ENCODE measurements around the gene AGAP2. TPM values are rescaled to one million over a fixed set of nuclear protein-coding genes. Genes with fewer than 3 reads are reported as not detected.

AGAP2 gene
- total RNA-seq, 1 experiment from 2014 or later, result 0.57 TPM

- Mint-ChIP-seq H3K36me3 (ENCODE audit: insufficient read depth, unreplicated experiment) (peaks cover 45% of the 10 kb centered on the region), H3K27ac (ENCODE audit: unreplicated experiment) (peak within 1 kb of the TSS; percentile 93), H3K4me1 (ENCODE audit: low read depth, unreplicated experiment) (peaks cover 10% of the 10 kb centered on the region), H3K9me3 (ENCODE audit: low read depth, unreplicated experiment) (no peaks in the 10 kb centered on the region), H3K27me3 (ENCODE audit: unreplicated experiment) (peaks cover 3% of the 10 kb centered on the region), H3K4me3 (ENCODE audit: low read depth, unreplicated experiment) (peak within 1 kb of the TSS; percentile 84)
- CTCF ChIA-PET, result interaction anchor here (0.8 to 1.0 kb wide), 3 partner anchors 11 to 15 kb away, joined by 3 to 6 read pairs (median 3); partner anchors contain the start of gene TSFM
- intact Hi-C loops (cut with micrococcal nuclease; ENCODE audit: unreplicated experiment), result no loop called here
- peak; percentile 95 for DNase-seq
- TF ChIP-seq CTCF (IDR thresholded peaks at IDR 0.05; ENCODE audit: unreplicated experiment), result no peak
- no TSS peak for BruUV-seq (replicated peaks)
These were observed 33.4 kb upstream of the AGAP2 start, which contains the start of gene METTL1 for GRCh38 chr12:57771873-57772428. METTL1 (minus strand) TSS chr12:57772105; CDS start chr12:57772083, 22 bp downstream.

GRCh38 chr12:57771236-57771872 lies 32.8 kb upstream of the AGAP2 start:
- Mint-ChIP-seq H3K4me3 (ENCODE audit: low read depth, unreplicated experiment) (peak overlapping the region; percentile 84), H3K27ac (ENCODE audit: unreplicated experiment) (peak overlapping the region; percentile 93), H3K36me3 (ENCODE audit: insufficient read depth, unreplicated experiment) (peaks cover 51% of the 10 kb centered on the region), H3K4me1 (ENCODE audit: low read depth, unreplicated experiment) (peaks cover 16% of the 10 kb centered on the region), H3K9me3 (ENCODE audit: low read depth, unreplicated experiment) (no peaks in the 10 kb centered on the region), H3K27me3 (ENCODE audit: unreplicated experiment) (peaks cover 9% of the 10 kb centered on the region)
- TF ChIP-seq CTCF (IDR thresholded peaks at IDR 0.05; ENCODE audit: unreplicated experiment), result no peak
- intact Hi-C loops (cut with micrococcal nuclease; ENCODE audit: unreplicated experiment), result no loop called here
- CTCF ChIA-PET, result interaction anchor here (0.6 to 1.0 kb wide), 4 partner anchors 11 to 32 kb away, joined by 3 to 4 read pairs (median 3); partner anchors contain the start of genes TSFM and TSPAN31
- BruUV-seq (replicated peaks), result TSS peak; percentile 52
- peak; percentile 95 for DNase-seq

GRCh38 chr12:57770734-57771133 lies 32.2 kb upstream of the AGAP2 start:
- no peak for DNase-seq
- no peak for TF ChIP-seq CTCF (IDR thresholded peaks at IDR 0.05; ENCODE audit: unreplicated experiment)
- no TSS peak for BruUV-seq (replicated peaks)
- Mint-ChIP-seq H3K36me3 (ENCODE audit: insufficient read depth, unreplicated experiment) (peaks cover 52% of the 10 kb centered on the region), H3K27ac (ENCODE audit: unreplicated experiment) (no peak overlapping the region), H3K27me3 (ENCODE audit: unreplicated experiment) (peaks cover 15% of the 10 kb centered on the region), H3K4me1 (ENCODE audit: low read depth, unreplicated experiment) (peaks cover 17% of the 10 kb centered on the region), H3K9me3 (ENCODE audit: low read depth, unreplicated experiment) (no peaks in the 10 kb centered on the region), H3K4me3 (ENCODE audit: low read depth, unreplicated experiment) (peak overlapping the region; percentile 84)
- intact Hi-C loops (cut with micrococcal nuclease; ENCODE audit: unreplicated experiment), result no loop called here
- CTCF ChIA-PET, result interaction anchor here (0.6 kb wide), 2 partner anchors 26 to 32 kb away, joined by 3 to 4 read pairs; partner anchors contain the start of gene TSPAN31

- intact Hi-C loops (cut with micrococcal nuclease; ENCODE audit: unreplicated experiment), result no loop called here
- H3K27ac Mint-ChIP-seq (ENCODE audit: unreplicated experiment), result no peak overlapping the region
- H3K4me1 Mint-ChIP-seq (ENCODE audit: low read depth, unreplicated experiment), result peaks cover 28% of the 10 kb centered on the region
- BruUV-seq (replicated peaks), result no TSS peak
- no peak for DNase-seq
- H3K36me3 Mint-ChIP-seq (ENCODE audit: insufficient read depth, unreplicated experiment), result peaks cover 55% of the 10 kb centered on the region
- peak overlapping the region; percentile 2 for H3K4me3 Mint-ChIP-seq (ENCODE audit: low read depth, unreplicated experiment)
- no peaks in the 10 kb centered on the region for H3K9me3 Mint-ChIP-seq (ENCODE audit: low read depth, unreplicated experiment)
- CTCF ChIA-PET, result no interaction called here
- peaks cover 26% of the 10 kb centered on the region for H3K27me3 Mint-ChIP-seq (ENCODE audit: unreplicated experiment)
- TF ChIP-seq CTCF (IDR thresholded peaks at IDR 0.05; ENCODE audit: unreplicated experiment), result no peak
These were observed 31.1 kb upstream of the AGAP2 start for GRCh38 chr12:57769594-57769993.
